HCT116 (cell line): ENCODE measurements around the gene SLC3A2. TPM values are rescaled to one million over a fixed set of nuclear protein-coding genes. Genes with fewer than 3 reads are reported as not detected.
A peak's percentile ranks its signal among the peaks of the same experiment; 100 is the strongest.

Experiments
- ATAC-seq: fragments of 200-7000 bp; cut with Tn5 transposase; 2 replicates; pipeline ENCODE4 v1.9.1; 2020; ENCODE audit warnings: mild to moderate bottlenecking, moderate library complexity
- BruUV-seq: library from RNA; stranded (reverse); fragments of 400-500 nt; replicated peaks from 2 replicates; lab custom pipeline; 2021; lab: Mats Ljungman, UMichigan
- CTCF ChIA-PET: fragments of 300-600 bp; sonication (Branson Sonifier 250); formaldehyde crosslinking; loops from one replicate; lab custom pipeline; 2021; ENCODE audit warnings: antibody characterized with exemption; lab: Charles Lee
- POLR2A ChIA-PET: fragments of 300-600, 350-600 bp; sonication (Branson Sonifier 250); formaldehyde crosslinking; loops from one replicate; lab custom pipeline; 2021; ENCODE audit warnings: antibody characterized with exemption; lab: Charles Lee
- RAD21 ChIA-PET, 2 experiments: fragments of 300-600 bp; sonication (Branson Sonifier 250); formaldehyde crosslinking; loops; one replicate each; lab custom pipeline; 2023; ENCODE audit warnings: low total read pairs in 2 of 2; ENCODE audit not compliant: uncharacterized antibody in 2 of 2, unreplicated experiment in 2 of 2, low non-redundant PET in 1 of 2; lab: Charles Lee
- DNase-seq: peaks from one replicate; pipeline ENCODE4 v3.0.0-alpha.2; 2010; ENCODE audit warnings: low read depth, low spot score
- H2AFZ ChIP-seq: fragments of 200-600 bp; shearing (Covaris generic), sonication (generic); 2 replicates; pipeline ENCODE4 v1.6.1; 2017; ENCODE audit warnings: low read depth, mixed run types, mixed read lengths, antibody characterized with exemption, low read length; ENCODE audit not compliant: poor library complexity, severe bottlenecking
- H3K27ac ChIP-seq: 2 replicates; pipeline ENCODE4 v1.5.1; 2012; ENCODE audit warnings: low read depth, low read length
- H3K27me3 ChIP-seq: fragments of 200-600 bp; sonication (generic); 2 replicates; pipeline ENCODE4 v1.6.1; 2016; ENCODE audit warnings: mixed run types, low read length, mixed read lengths; ENCODE audit not compliant: insufficient read depth
- H3K36me3 ChIP-seq, 2 experiments: fragments of 200-500 bp in 1 of 2; fragments of 200-600 bp in 1 of 2; sonication (Bioruptor generic) in 1 of 2; sonication (generic) in 1 of 2; 2 replicates each; pipeline versions ENCODE4 v1.5.1 to v1.6.1; 2014 to 2016; ENCODE audit warnings: low read length in 2 of 2, inconsistent platforms in 1 of 2, mixed read lengths in 1 of 2, mixed run types in 1 of 2; ENCODE audit not compliant: insufficient read depth in 2 of 2, control insufficient read depth in 1 of 2
- H3K4me1 ChIP-seq, 2 experiments: fragments of 200-600 bp in 1 of 2; sonication (generic) in 1 of 2; 2 replicates each; pipeline versions ENCODE4 v1.5.1 to v1.6.1; 2012 to 2017; ENCODE audit warnings: low read length in 2 of 2, inconsistent platforms in 1 of 2, mild to moderate bottlenecking in 1 of 2, mixed read lengths in 1 of 2, mixed run types in 1 of 2, moderate library complexity in 1 of 2; ENCODE audit not compliant: insufficient read depth in 2 of 2, control insufficient read depth in 1 of 2
- H3K4me2 ChIP-seq: fragments of 200-600 bp; sonication (generic); 2 replicates; pipeline ENCODE4 v1.6.1; 2017; ENCODE audit warnings: mixed run types, low read length, mixed read lengths
- H3K4me3 ChIP-seq, 2 experiments: fragments of 200-600 bp in 1 of 2; sonication (generic) in 1 of 2; replicated peaks in 1 of 2; 2 replicates each; pipeline ENCODE4 v1.5.1; 2011 to 2016; ENCODE audit warnings: low read length in 2 of 2, control low read depth in 1 of 2, low read depth in 1 of 2, mild to moderate bottlenecking in 1 of 2, mixed read lengths in 1 of 2, mixed run types in 1 of 2
- H3K79me2 ChIP-seq: fragments of 200-600 bp; sonication (generic); 2 replicates; pipeline ENCODE4 v1.6.1; 2017; ENCODE audit warnings: mild to moderate bottlenecking, mixed run types, low read length, moderate library complexity, mixed read lengths; ENCODE audit not compliant: insufficient read depth
- H3K9ac ChIP-seq: fragments of 200-600 bp; sonication (generic); 2 replicates; pipeline ENCODE4 v1.6.1; 2016; ENCODE audit warnings: low read length, mixed read lengths
- H3K9me2 ChIP-seq: fragments of 200-600 bp; sonication (generic), shearing (Covaris generic); 2 replicates; pipeline ENCODE4 v1.6.1; 2017; ENCODE audit warnings: mixed run types, mild to moderate bottlenecking, moderate library complexity; ENCODE audit not compliant: insufficient read depth
- H3K9me3 ChIP-seq, 2 experiments: fragments of 200-500 bp in 1 of 2; fragments of 200-600 bp in 1 of 2; sonication (Bioruptor generic) in 1 of 2; sonication (generic) in 1 of 2; 2 replicates each; pipeline ENCODE4 v1.6.1; 2014 to 2017; ENCODE audit warnings: low read length in 2 of 2, mixed read lengths in 2 of 2, inconsistent platforms in 1 of 2, low read depth in 1 of 2, mild to moderate bottlenecking in 1 of 2, mixed run types in 1 of 2, moderate library complexity in 1 of 2; ENCODE audit not compliant: control insufficient read depth in 1 of 2, insufficient read depth in 1 of 2
- H4K20me1 ChIP-seq: fragments of 200-600 bp; sonication (generic), shearing (Covaris generic); 2 replicates; pipeline ENCODE4 v1.6.1; 2017; ENCODE audit warnings: mixed run types, mild to moderate bottlenecking, moderate library complexity; ENCODE audit not compliant: insufficient read depth
- POLR2AphosphoS5 ChIP-seq: IDR thresholded peaks from 2 replicates; pipeline ENCODE4 v1.6.1; 2011; ENCODE audit warnings: mild to moderate bottlenecking, low read depth, low read length, moderate library complexity
- REST ChIP-seq: IDR thresholded peaks from 2 replicates; pipeline ENCODE4 v1.6.1; 2012; ENCODE audit warnings: low read depth
- intact Hi-C: fragments of 100-400 bp; cut with micrococcal nuclease; formaldehyde crosslinking; loops from 2 replicates; pipeline ENCODE4 v1.10.0; 2022
- total RNA-seq: library from RNA; stranded (reverse); gene quantifications from one replicate; pipeline ENCODE4 v1.2.1, GENCODE V29; 2021; ENCODE audit not compliant: unreplicated experiment

Gene SLC3A2
- total RNA-seq, 1 experiment from 2014 or later: 418 TPM

GRCh38 chr11:62888406-62888805 is 7.7 kb downstream of the SLC3A2 start:
- RAD21 ChIA-PET: no interaction called here
- H4K20me1 ChIP-seq: peaks cover 30% of the 10 kb centered on the region; the same call in 1 of the 2 replicates
- CTCF ChIA-PET: interaction anchor here (1.6 kb wide), 1 partner anchor 132 kb away, joined by 4 read pairs; no protein-coding TSS in a partner anchor

More at GRCh38 chr11:62888406-62888805, 7.7 kb downstream of the SLC3A2 start:
- peak overlapping the region; percentile 54; the same call in 1 of the 2 replicates for H3K27ac ChIP-seq
- no peak overlapping the region for H3K4me3 ChIP-seq
- peaks cover 41 to 60% of the 10 kb centered on the region in 2 experiments for H3K36me3 ChIP-seq
- H3K9me3 ChIP-seq: no peaks in the 10 kb centered on the region
- H3K79me2 ChIP-seq: peaks cover 43% of the 10 kb centered on the region
- TF ChIP-seq POLR2AphosphoS5 (0 out of 2 replicates have a peak, but pooled peaks have one; percentile 33), REST (no peak)
- H3K9me2 ChIP-seq: no peaks in the 10 kb centered on the region
- ATAC-seq (no peak), DNase-seq (no peak)
- TSS peak; percentile 3 for BruUV-seq
- intact Hi-C loops: no loop called here
- no peaks in the 10 kb centered on the region for H3K27me3 ChIP-seq
- H3K4me2 ChIP-seq: peak overlapping the region; percentile 31; the same call in 1 of the 2 replicates
- H3K4me1 ChIP-seq: peaks cover 25 to 62% of the 10 kb centered on the region in 2 experiments
- no peak overlapping the region for H2AFZ ChIP-seq
- POLR2A ChIA-PET: no interaction called here
- no peak overlapping the region for H3K9ac ChIP-seq
